SW480 (cell line): ENCODE results near the gene ADGRG6.
"Not testable (repeated sequence)": the region's sequence is repeated elsewhere in the genome, so short reads cannot be mapped to it uniquely, and the experiment has no call there.

ENCODE experiments used
- DNase-seq: peaks from one replicate; pipeline ENCODE4 v3.0.0-alpha.2; 2016; ENCODE audit warnings: low spot score

ADGRG6 gene

GRCh38 chr6:142411145-142411544 is 109.3 kb downstream of the ADGRG6 start:
- DNase-seq, result no peak

- no peak for DNase-seq
Observed at GRCh38 chr6:142412241-142412640, 110.4 kb downstream of the ADGRG6 start.

- DNase-seq, result no peak
Observed at GRCh38 chr6:142412658-142413057, 110.9 kb downstream of the ADGRG6 start.

- peak; percentile 13 for DNase-seq
Observed at GRCh38 chr6:142413111-142413510, 111.3 kb downstream of the ADGRG6 start.

GRCh38 chr6:142414462-142415250 is 112.8 kb downstream of the ADGRG6 start:
- DNase-seq, result no peak

GRCh38 chr6:142416179-142416578 is 114.4 kb downstream of the ADGRG6 start:
- DNase-seq, result no peak

GRCh38 chr6:142416686-142417085 is 114.9 kb downstream of the ADGRG6 start:
- DNase-seq, result no peak

- DNase-seq, result no peak
Observed at GRCh38 chr6:142417331-142417750, 115.5 kb downstream of the ADGRG6 start.

GRCh38 chr6:142419071-142419470 is 117.3 kb downstream of the ADGRG6 start:
- DNase-seq, result no peak

- no peak for DNase-seq
Observed at GRCh38 chr6:142420802-142421201, 119.0 kb downstream of the ADGRG6 start.

- no peak for DNase-seq
Observed at GRCh38 chr6:142421285-142422117, 119.7 kb downstream of the ADGRG6 start.

GRCh38 chr6:142426444-142427132 is 124.8 kb downstream of the ADGRG6 start:
- DNase-seq, result not testable (repeated sequence)

GRCh38 chr6:142428468-142428867 is 126.7 kb downstream of the ADGRG6 start:
- not testable (repeated sequence) for DNase-seq

- DNase-seq, result no peak
Observed at GRCh38 chr6:142429195-142429594, 127.4 kb downstream of the ADGRG6 start.

- DNase-seq, result no peak
Observed at GRCh38 chr6:142433419-142433818, 131.6 kb downstream of the ADGRG6 start.

- DNase-seq, result no peak
Observed at GRCh38 chr6:142438898-142439297, 137.1 kb downstream of the ADGRG6 start.

GRCh38 chr6:142440600-142441293 is 138.9 kb downstream of the ADGRG6 start:
- no peak for DNase-seq

GRCh38 chr6:142441716-142442115 is 139.9 kb downstream of the ADGRG6 start:
- no peak for DNase-seq

GRCh38 chr6:142443102-142443501 is 141.3 kb downstream of the ADGRG6 start:
- no peak for DNase-seq

GRCh38 chr6:142443532-142443931 is 141.7 kb downstream of the ADGRG6 start:
- no peak for DNase-seq

- DNase-seq, result no peak
Observed at GRCh38 chr6:142444376-142444775, 142.6 kb downstream of the ADGRG6 start.

GRCh38 chr6:142444881-142445301 is 143.1 kb downstream of the ADGRG6 start:
- no peak for DNase-seq
